ENCODE results near the gene PRTN3.
"Not testable (repeated sequence)": the region's sequence is repeated elsewhere in the genome, so short reads cannot be mapped to it uniquely, and the experiment has no call there.

- not testable (repeated sequence) for TF ChIP-seq CTCF (conservative IDR thresholded peaks at IDR 0.05; ENCODE audit: low read length); EZH2phosphoT487 (IDR thresholded peaks at IDR 0.05; ENCODE audit: borderline replicate concordance)
Observed at GRCh38 chr19:853614-854220, 12.9 kb downstream of the PRTN3 start.

Measured in Loucy (cell line).